ENCODE data around the gene GPC5. TPM values are rescaled to one million over a fixed set of nuclear protein-coding genes. Genes with fewer than 3 reads are reported as not detected.

The GPC5 gene
- total and polyA plus RNA-seq, 4 donors = 0.51 to 22.4 (median 2.0) TPM

GRCh38 chr13:92413452-92413851 lies 1015.0 kb downstream of the GPC5 start:
- Histone ChIP-seq H3K27ac (ENCODE audit: low read depth in 1 of 2, low read length in 2 of 2) (no peak overlapping the region), H3K9ac (ENCODE audit: low read depth in 1 of 2, low read length in 2 of 2) (no peak overlapping the region), H3K4me3 (ENCODE audit: low read depth in 1 of 3, low read length in 3 of 3) (no peak overlapping the region), H3K9me3 (ENCODE audit: control insufficient read depth in 4 of 4, low read length in 3 of 4) (no peaks in the 10 kb centered on the region), H3K36me3 (ENCODE audit: control insufficient read depth in 4 of 4, insufficient read depth in 3 of 4, low read depth in 1 of 4, low read length in 3 of 4) (no peaks in the 10 kb centered on the region), H3K4me1 (ENCODE audit: control insufficient read depth in 4 of 4, insufficient read depth in 4 of 4, low read length in 3 of 4) (no peaks in the 10 kb centered on the region), H3K27me3 (ENCODE audit: control insufficient read depth in 4 of 4, insufficient read depth in 4 of 4, low read length in 3 of 4) (no peaks in the 10 kb centered on the region)
- 55% methylated on average over 3 of the region's 3 CpGs for WGBS
- no peak for DNase-seq (ENCODE audit: low spot score)
- no peak for TF ChIP-seq FOXA2 (IDR thresholded peaks at IDR 0.05)
- TF ChIP-seq, protein P1, sequence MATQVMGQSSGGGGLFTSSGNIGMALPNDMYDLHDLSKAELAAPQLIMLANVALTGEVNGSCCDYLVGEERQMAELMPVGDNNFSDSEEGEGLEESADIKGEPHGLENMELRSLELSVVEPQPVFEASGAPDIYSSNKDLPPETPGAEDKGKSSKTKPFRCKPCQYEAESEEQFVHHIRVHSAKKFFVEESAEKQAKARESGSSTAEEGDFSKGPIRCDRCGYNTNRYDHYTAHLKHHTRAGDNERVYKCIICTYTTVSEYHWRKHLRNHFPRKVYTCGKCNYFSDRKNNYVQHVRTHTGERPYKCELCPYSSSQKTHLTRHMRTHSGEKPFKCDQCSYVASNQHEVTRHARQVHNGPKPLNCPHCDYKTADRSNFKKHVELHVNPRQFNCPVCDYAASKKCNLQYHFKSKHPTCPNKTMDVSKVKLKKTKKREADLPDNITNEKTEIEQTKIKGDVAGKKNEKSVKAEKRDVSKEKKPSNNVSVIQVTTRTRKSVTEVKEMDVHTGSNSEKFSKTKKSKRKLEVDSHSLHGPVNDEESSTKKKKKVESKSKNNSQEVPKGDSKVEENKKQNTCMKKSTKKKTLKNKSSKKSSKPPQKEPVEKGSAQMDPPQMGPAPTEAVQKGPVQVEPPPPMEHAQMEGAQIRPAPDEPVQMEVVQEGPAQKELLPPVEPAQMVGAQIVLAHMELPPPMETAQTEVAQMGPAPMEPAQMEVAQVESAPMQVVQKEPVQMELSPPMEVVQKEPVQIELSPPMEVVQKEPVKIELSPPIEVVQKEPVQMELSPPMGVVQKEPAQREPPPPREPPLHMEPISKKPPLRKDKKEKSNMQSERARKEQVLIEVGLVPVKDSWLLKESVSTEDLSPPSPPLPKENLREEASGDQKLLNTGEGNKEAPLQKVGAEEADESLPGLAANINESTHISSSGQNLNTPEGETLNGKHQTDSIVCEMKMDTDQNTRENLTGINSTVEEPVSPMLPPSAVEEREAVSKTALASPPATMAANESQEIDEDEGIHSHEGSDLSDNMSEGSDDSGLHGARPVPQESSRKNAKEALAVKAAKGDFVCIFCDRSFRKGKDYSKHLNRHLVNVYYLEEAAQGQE (IDR thresholded peaks at IDR 0.05) = no peak
- no peak for TF ChIP-seq HNF4A (conservative IDR thresholded peaks at IDR 0.05)
- no peak for TF ChIP-seq GABPA (IDR thresholded peaks at IDR 0.05 in 1 of 2, conservative IDR thresholded peaks at IDR 0.05 in 1 of 2)
- no peak for TF ChIP-seq SP1 (IDR thresholded peaks at IDR 0.05)
- TF ChIP-seq TAF1 (conservative IDR thresholded peaks at IDR 0.05) = no peak
- TF ChIP-seq EGR1 (IDR thresholded peaks at IDR 0.05; ENCODE audit: low read depth in 2 of 2) = no peak
- no peak for TF ChIP-seq JUND (IDR thresholded peaks at IDR 0.05)
- no peak for TF ChIP-seq RXRA (IDR thresholded peaks at IDR 0.05)
- TF ChIP-seq, protein P2, sequence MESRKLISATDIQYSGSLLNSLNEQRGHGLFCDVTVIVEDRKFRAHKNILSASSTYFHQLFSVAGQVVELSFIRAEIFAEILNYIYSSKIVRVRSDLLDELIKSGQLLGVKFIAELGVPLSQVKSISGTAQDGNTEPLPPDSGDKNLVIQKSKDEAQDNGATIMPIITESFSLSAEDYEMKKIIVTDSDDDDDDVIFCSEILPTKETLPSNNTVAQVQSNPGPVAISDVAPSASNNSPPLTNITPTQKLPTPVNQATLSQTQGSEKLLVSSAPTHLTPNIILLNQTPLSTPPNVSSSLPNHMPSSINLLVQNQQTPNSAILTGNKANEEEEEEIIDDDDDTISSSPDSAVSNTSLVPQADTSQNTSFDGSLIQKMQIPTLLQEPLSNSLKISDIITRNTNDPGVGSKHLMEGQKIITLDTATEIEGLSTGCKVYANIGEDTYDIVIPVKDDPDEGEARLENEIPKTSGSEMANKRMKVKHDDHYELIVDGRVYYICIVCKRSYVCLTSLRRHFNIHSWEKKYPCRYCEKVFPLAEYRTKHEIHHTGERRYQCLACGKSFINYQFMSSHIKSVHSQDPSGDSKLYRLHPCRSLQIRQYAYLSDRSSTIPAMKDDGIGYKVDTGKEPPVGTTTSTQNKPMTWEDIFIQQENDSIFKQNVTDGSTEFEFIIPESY (IDR thresholded peaks at IDR 0.05) = no peak
- no peak for TF ChIP-seq ATF3 (IDR thresholded peaks at IDR 0.05)
- no peak for TF ChIP-seq RAD21 (IDR thresholded peaks at IDR 0.05)
- TF ChIP-seq CTCF (IDR thresholded peaks at IDR 0.05; ENCODE audit: low read depth, low read length, missing input control) = no peak
- TF ChIP-seq, protein P3, sequence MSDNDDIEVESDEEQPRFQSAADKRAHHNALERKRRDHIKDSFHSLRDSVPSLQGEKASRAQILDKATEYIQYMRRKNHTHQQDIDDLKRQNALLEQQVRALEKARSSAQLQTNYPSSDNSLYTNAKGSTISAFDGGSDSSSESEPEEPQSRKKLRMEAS (IDR thresholded peaks at IDR 0.05) = no peak
- TF ChIP-seq FOXA1 (IDR thresholded peaks at IDR 0.05) = no peak
- TF ChIP-seq YY1 (IDR thresholded peaks at IDR 0.05) = no peak
- no peak for TF ChIP-seq NR2F2 (IDR thresholded peaks at IDR 0.05)

GRCh38 chr13:92414851-92415250 lies 1016.4 kb downstream of the GPC5 start:
- no peaks in the 10 kb centered on the region for H3K36me3 ChIP-seq (ENCODE audit: control insufficient read depth in 4 of 4, insufficient read depth in 3 of 4, low read depth in 1 of 4, low read length in 3 of 4)
- no peak for TF ChIP-seq FOXA1 (IDR thresholded peaks at IDR 0.05)
- no peaks in the 10 kb centered on the region for H3K9me3 ChIP-seq (ENCODE audit: control insufficient read depth in 4 of 4, low read length in 3 of 4)
- H3K27me3 ChIP-seq (ENCODE audit: control insufficient read depth in 4 of 4, insufficient read depth in 4 of 4, low read length in 3 of 4) = no peaks in the 10 kb centered on the region
- no peak overlapping the region for H3K27ac ChIP-seq (ENCODE audit: low read depth in 1 of 2, low read length in 2 of 2)
- DNase-seq (ENCODE audit: low spot score) = no peak
- no peak overlapping the region for H3K4me3 ChIP-seq (ENCODE audit: low read depth in 1 of 3, low read length in 3 of 3)
- no peak overlapping the region for H3K9ac ChIP-seq (ENCODE audit: low read depth in 1 of 2, low read length in 2 of 2)
- H3K4me1 ChIP-seq (ENCODE audit: control insufficient read depth in 4 of 4, insufficient read depth in 4 of 4, low read length in 3 of 4) = no peaks in the 10 kb centered on the region
- 91% methylated on average over 4 of the region's 4 CpGs for WGBS
